ENCODE results near the gene TARM1.

TARM1 gene

GRCh38 chr19:54095136-54095858 is 14.1 kb upstream of the TARM1 start:
- H3K27ac ChIP-seq (replicated peaks; ENCODE audit: low read length): no peak overlapping the region
- peak overlapping the region; percentile 30 for H2BK12ac ChIP-seq (ENCODE audit: low read length)
- peak overlapping the region; percentile 73 for H3K4me2 ChIP-seq (ENCODE audit: insufficient read depth, low read length, poor library complexity, severe bottlenecking)
- peak overlapping the region; percentile 20 for H2AK5ac ChIP-seq (ENCODE audit: low read depth, low read length)
- no peak overlapping the region for H4K91ac ChIP-seq (ENCODE audit: low read depth, low read length, poor library complexity)
- no CpG with 5 or more reads among the region's 22 CpGs for WGBS, 2 donors (ENCODE audit: extremely low coverage in 2 of 2, insufficient read length in 2 of 2, insufficient replicate concordance in 1 of 2)
- H3K14ac ChIP-seq (ENCODE audit: low read length): peak overlapping the region; percentile 82
- H4K8ac ChIP-seq (ENCODE audit: low read depth, low read length): peak overlapping the region; percentile 83
- peak overlapping the region; percentile 97 for H2AFZ ChIP-seq (ENCODE audit: low read length)
- peak overlapping the region; percentile 10 for H2BK5ac ChIP-seq (ENCODE audit: low read length)
- peaks cover 4 to 5% of the 10 kb centered on the region in 2 donors for H3K4me1 ChIP-seq (ENCODE audit: control insufficient read depth in 2 of 2, insufficient read depth in 1 of 2, low read depth in 1 of 2, low read length in 2 of 2)
- H3K36me3 ChIP-seq (replicated peaks in 1 of 2; ENCODE audit: control insufficient read depth in 2 of 2, insufficient read depth in 2 of 2, low read length in 2 of 2): no peaks in the 10 kb centered on the region
- H2BK120ac ChIP-seq (ENCODE audit: low read depth, low read length): peak overlapping the region; percentile 93
- peak overlapping the region; percentile 96 for H3K23ac ChIP-seq (ENCODE audit: low read depth, low read length, poor library complexity)
- peak overlapping the region; percentile 98 for H2BK15ac ChIP-seq (ENCODE audit: low read length)
- peaks cover 2 to 4% of the 10 kb centered on the region in 2 donors for H3K9me3 ChIP-seq (replicated peaks in 1 of 2; ENCODE audit: control insufficient read depth in 2 of 2, insufficient read depth in 1 of 2, low read depth in 1 of 2, low read length in 2 of 2)
- no peak for DNase-seq (ENCODE audit: low spot score)
- peak overlapping the region; percentile 99 for H3K18ac ChIP-seq (ENCODE audit: low read length)
- peak overlapping the region; percentile 37 for H3K4ac ChIP-seq (ENCODE audit: low read length)
- H3K79me1 ChIP-seq (ENCODE audit: low read depth, low read length): no peaks in the 10 kb centered on the region
- peak overlapping the region; percentile 84 for H3K9ac ChIP-seq (ENCODE audit: low read depth, low read length, poor library complexity)
- peaks cover 0 to 23% (median 21%) of the 10 kb centered on the region in 3 experiments for H3K27me3 ChIP-seq (ENCODE audit: control insufficient read depth in 3 of 3, insufficient read depth in 3 of 3, low read depth in 1 of 3, low read length in 3 of 3)
- peak overlapping the region; percentile 32 to 78 for H3K4me3 ChIP-seq (ENCODE audit: low read length in 2 of 2)

GRCh38 chr19:54094426-54095000 is 13.3 kb upstream of the TARM1 start:
- WGBS, 2 donors (ENCODE audit: extremely low coverage in 2 of 2, insufficient read length in 2 of 2, insufficient replicate concordance in 1 of 2): no CpG with 5 or more reads among the region's 17 CpGs
- Histone ChIP-seq H3K18ac (ENCODE audit: low read length) (no peak overlapping the region), H3K9me3 (replicated peaks in 1 of 2; ENCODE audit: control insufficient read depth in 2 of 2, insufficient read depth in 1 of 2, low read depth in 1 of 2, low read length in 2 of 2) (peaks cover 2 to 4% of the 10 kb centered on the region in 2 donors), H2BK5ac (ENCODE audit: low read length) (peak overlapping the region; percentile 10), H4K91ac (ENCODE audit: low read depth, low read length, poor library complexity) (no peak overlapping the region), H2BK15ac (ENCODE audit: low read length) (no peak overlapping the region), H2BK12ac (ENCODE audit: low read length) (no peak overlapping the region), H3K4me1 (ENCODE audit: control insufficient read depth in 2 of 2, insufficient read depth in 1 of 2, low read depth in 1 of 2, low read length in 2 of 2) (peaks cover 5% of the 10 kb centered on the region in 2 donors), H2AFZ (ENCODE audit: low read length) (no peak overlapping the region), H2AK5ac (ENCODE audit: low read depth, low read length) (peak overlapping the region; percentile 20), H3K23ac (ENCODE audit: low read depth, low read length, poor library complexity) (no peak overlapping the region), H3K4me3 (ENCODE audit: low read length in 2 of 2) (no peak overlapping the region), H3K14ac (ENCODE audit: low read length) (no peak overlapping the region), H3K4me2 (ENCODE audit: insufficient read depth, low read length, poor library complexity, severe bottlenecking) (no peak overlapping the region), H3K36me3 (replicated peaks in 1 of 2; ENCODE audit: control insufficient read depth in 2 of 2, insufficient read depth in 2 of 2, low read length in 2 of 2) (no peaks in the 10 kb centered on the region), H3K4ac (ENCODE audit: low read length) (no peak overlapping the region), H3K9ac (ENCODE audit: low read depth, low read length, poor library complexity) (no peak overlapping the region), H3K27me3 (ENCODE audit: control insufficient read depth in 3 of 3, insufficient read depth in 3 of 3, low read depth in 1 of 3, low read length in 3 of 3) (peaks cover 0 to 23% (median 21%) of the 10 kb centered on the region in 3 experiments), H3K27ac (replicated peaks; ENCODE audit: low read length) (no peak overlapping the region), H3K79me1 (ENCODE audit: low read depth, low read length) (no peaks in the 10 kb centered on the region), H2BK120ac (ENCODE audit: low read depth, low read length) (no peak overlapping the region), H4K8ac (ENCODE audit: low read depth, low read length) (no peak overlapping the region)
- no peak for DNase-seq (ENCODE audit: low spot score)

GRCh38 chr19:54084410-54084809 is 3.2 kb upstream of the TARM1 start:
- no peak overlapping the region for H3K4ac ChIP-seq (ENCODE audit: low read length)

GRCh38 chr19:54077334-54077733 is 3.8 kb downstream of the TARM1 start:
- no peak overlapping the region for H3K4ac ChIP-seq (ENCODE audit: low read length)
- H2BK12ac ChIP-seq (ENCODE audit: low read length): no peak overlapping the region
- H3K4me3 ChIP-seq (ENCODE audit: low read length in 2 of 2): no peak overlapping the region
- no peak overlapping the region for H3K23ac ChIP-seq (ENCODE audit: low read depth, low read length, poor library complexity)
- H4K91ac ChIP-seq (ENCODE audit: low read depth, low read length, poor library complexity): no peak overlapping the region
- H3K79me1 ChIP-seq (ENCODE audit: low read depth, low read length): no peaks in the 10 kb centered on the region
- no peak overlapping the region for H3K14ac ChIP-seq (ENCODE audit: low read length)
- H3K27me3 ChIP-seq (ENCODE audit: control insufficient read depth in 3 of 3, insufficient read depth in 3 of 3, low read depth in 1 of 3, low read length in 3 of 3): no peaks in the 10 kb centered on the region
- no peaks in the 10 kb centered on the region for H3K36me3 ChIP-seq (replicated peaks in 1 of 2; ENCODE audit: control insufficient read depth in 2 of 2, insufficient read depth in 2 of 2, low read length in 2 of 2)
- H2AK5ac ChIP-seq (ENCODE audit: low read depth, low read length): no peak overlapping the region
- no peak overlapping the region for H2AFZ ChIP-seq (ENCODE audit: low read length)
- peaks cover 4 to 7% of the 10 kb centered on the region in 2 donors for H3K9me3 ChIP-seq (replicated peaks in 1 of 2; ENCODE audit: control insufficient read depth in 2 of 2, insufficient read depth in 1 of 2, low read depth in 1 of 2, low read length in 2 of 2)
- no peak overlapping the region for H3K18ac ChIP-seq (ENCODE audit: low read length)
- H2BK15ac ChIP-seq (ENCODE audit: low read length): no peak overlapping the region
- H3K9ac ChIP-seq (ENCODE audit: low read depth, low read length, poor library complexity): no peak overlapping the region
- H4K8ac ChIP-seq (ENCODE audit: low read depth, low read length): no peak overlapping the region
- H2BK120ac ChIP-seq (ENCODE audit: low read depth, low read length): no peak overlapping the region
- no peak overlapping the region for H3K4me2 ChIP-seq (ENCODE audit: insufficient read depth, low read length, poor library complexity, severe bottlenecking)
- WGBS, 2 donors (ENCODE audit: extremely low coverage in 2 of 2, insufficient read length in 2 of 2, insufficient replicate concordance in 1 of 2): no CpG with 5 or more reads among the region's 5 CpGs
- DNase-seq (ENCODE audit: low spot score): no peak
- H3K27ac ChIP-seq (replicated peaks; ENCODE audit: low read length): no peak overlapping the region
- no peak overlapping the region for H2BK5ac ChIP-seq (ENCODE audit: low read length)
- peaks cover 0 to 2% of the 10 kb centered on the region in 2 donors for H3K4me1 ChIP-seq (ENCODE audit: control insufficient read depth in 2 of 2, insufficient read depth in 1 of 2, low read depth in 1 of 2, low read length in 2 of 2)

More at GRCh38 chr19:54084410-54084809, 3.2 kb upstream of the TARM1 start:
- Histone ChIP-seq H2AK5ac (ENCODE audit: low read depth, low read length) (no peak overlapping the region), H3K18ac (ENCODE audit: low read length) (no peak overlapping the region), H3K79me1 (ENCODE audit: low read depth, low read length) (no peaks in the 10 kb centered on the region), H2BK5ac (ENCODE audit: low read length) (no peak overlapping the region), H3K27ac (replicated peaks; ENCODE audit: low read length) (no peak overlapping the region), H2BK12ac (ENCODE audit: low read length) (no peak overlapping the region), H3K27me3 (ENCODE audit: control insufficient read depth in 3 of 3, insufficient read depth in 3 of 3, low read depth in 1 of 3, low read length in 3 of 3) (no peaks in the 10 kb centered on the region), H3K23ac (ENCODE audit: low read depth, low read length, poor library complexity) (no peak overlapping the region), H4K91ac (ENCODE audit: low read depth, low read length, poor library complexity) (no peak overlapping the region), H3K9ac (ENCODE audit: low read depth, low read length, poor library complexity) (no peak overlapping the region), H3K36me3 (replicated peaks in 1 of 2; ENCODE audit: control insufficient read depth in 2 of 2, insufficient read depth in 2 of 2, low read length in 2 of 2) (no peaks in the 10 kb centered on the region), H2AFZ (ENCODE audit: low read length) (no peak overlapping the region), H3K14ac (ENCODE audit: low read length) (no peak overlapping the region), H3K4me2 (ENCODE audit: insufficient read depth, low read length, poor library complexity, severe bottlenecking) (no peak overlapping the region), H4K8ac (ENCODE audit: low read depth, low read length) (no peak overlapping the region), H3K4me3 (ENCODE audit: low read length in 2 of 2) (no peak overlapping the region), H3K9me3 (replicated peaks in 1 of 2; ENCODE audit: control insufficient read depth in 2 of 2, insufficient read depth in 1 of 2, low read depth in 1 of 2, low read length in 2 of 2) (peaks cover 7% of the 10 kb centered on the region in 2 donors), H3K4me1 (ENCODE audit: control insufficient read depth in 2 of 2, insufficient read depth in 1 of 2, low read depth in 1 of 2, low read length in 2 of 2) (no peaks in the 10 kb centered on the region), H2BK120ac (ENCODE audit: low read depth, low read length) (no peak overlapping the region), H2BK15ac (ENCODE audit: low read length) (no peak overlapping the region)
- DNase-seq (ENCODE audit: low spot score): no peak
- WGBS, 2 donors (ENCODE audit: extremely low coverage in 2 of 2, insufficient read length in 2 of 2, insufficient replicate concordance in 1 of 2): no CpG with 5 or more reads among the region's 3 CpGs

All from neuronal stem cell (in vitro differentiated cells).